IPS-18a (cell line): ENCODE data around the gene TAC3.
"Not testable (repeated sequence)": the region's sequence is repeated elsewhere in the genome, so short reads cannot be mapped to it uniquely, and the experiment has no call there.

ENCODE experiments used
- H3K27ac ChIP-seq: one replicate; pipeline ENCODE4 v1.5.1; 2013; ENCODE audit warnings: low read length
- H3K27me3 ChIP-seq: one replicate; pipeline ENCODE4 v1.6.1; 2013; ENCODE audit warnings: mild to moderate bottlenecking, low read length; ENCODE audit not compliant: control insufficient read depth, insufficient read depth
- H3K36me3 ChIP-seq: one replicate; pipeline ENCODE4 v1.6.1; 2013; ENCODE audit warnings: low read depth, low read length; ENCODE audit not compliant: control insufficient read depth
- H3K4me1 ChIP-seq: one replicate; pipeline ENCODE4 v1.6.1; 2013; ENCODE audit warnings: low read depth, low read length; ENCODE audit not compliant: control insufficient read depth
- H3K4me3 ChIP-seq: one replicate; pipeline ENCODE4 v1.5.1; 2013; ENCODE audit warnings: low read length
- H3K9ac ChIP-seq: one replicate; pipeline ENCODE4 v1.6.1; 2013; ENCODE audit warnings: mild to moderate bottlenecking, low read length, moderate library complexity
- H3K9me3 ChIP-seq: one replicate; pipeline ENCODE4 v1.6.1; 2013; ENCODE audit warnings: low read depth, low read length; ENCODE audit not compliant: control insufficient read depth

Gene TAC3

DNA sequence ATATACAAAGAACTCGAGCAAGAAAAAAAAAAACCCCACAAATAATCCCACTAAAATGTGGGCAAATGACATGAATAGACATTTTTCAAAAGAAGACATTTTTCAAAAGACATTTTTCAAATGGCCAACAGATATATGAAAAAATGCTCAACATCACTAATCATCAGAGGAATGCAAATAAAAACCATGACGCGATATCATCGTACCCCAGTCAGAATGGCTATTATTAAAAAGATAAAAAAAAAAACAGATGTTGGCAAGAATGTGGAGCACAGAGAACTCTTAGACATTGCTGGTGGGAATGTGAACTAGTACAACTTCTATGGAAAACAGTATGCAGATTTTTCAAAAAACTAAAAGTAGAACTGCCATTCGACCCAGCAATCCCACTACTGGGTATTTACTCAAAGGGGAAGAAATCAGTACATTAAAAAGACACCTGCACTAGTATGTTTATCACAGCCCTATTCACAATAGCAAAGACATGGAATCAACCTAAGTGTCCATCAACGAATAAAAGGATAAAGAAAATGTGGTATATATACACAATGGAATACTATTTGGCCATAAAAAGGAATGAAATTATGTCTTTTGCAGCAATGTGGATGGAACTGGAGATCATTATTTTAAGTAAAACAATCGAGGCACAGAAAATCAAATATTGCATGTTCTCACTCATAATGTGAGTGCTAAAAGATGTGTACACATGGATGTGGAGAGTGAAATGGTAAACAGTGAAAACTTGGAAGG is 26.3 kb downstream of the TAC3 start:
- Histone ChIP-seq H3K9ac (no peak overlapping the region), H3K27ac (no peak overlapping the region), H3K4me3 (no peak overlapping the region), H3K27me3 (no peaks in the 10 kb centered on the region), H3K36me3 (no peaks in the 10 kb centered on the region), H3K4me1 (peaks cover 8% of the 10 kb centered on the region), H3K9me3 (no peaks in the 10 kb centered on the region)

DNA sequence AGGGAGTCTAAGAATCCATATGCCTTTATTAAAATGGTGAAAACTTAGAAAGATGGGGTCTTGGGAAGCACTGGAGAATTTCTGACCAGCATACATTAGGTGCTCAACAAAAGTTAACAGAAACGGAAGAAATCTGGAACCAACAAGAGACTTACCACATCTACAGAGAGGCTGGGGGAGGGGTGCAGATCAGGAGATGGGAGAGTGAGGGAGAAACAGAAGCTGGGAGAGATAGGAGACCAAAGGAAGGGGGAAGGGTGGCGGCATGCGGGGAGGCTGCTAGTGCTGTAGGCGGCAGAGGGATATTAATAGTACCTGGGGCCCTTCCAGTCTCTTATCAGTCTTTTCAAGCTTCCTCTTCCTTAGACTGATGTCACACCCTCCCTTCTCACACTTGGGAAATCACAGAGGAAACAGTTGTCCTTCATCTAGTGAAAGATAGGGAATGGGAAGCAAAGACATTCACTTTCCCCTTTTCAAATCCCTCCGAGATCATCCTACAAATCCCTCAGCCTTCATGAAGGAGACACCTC is 28.1 kb downstream of the TAC3 start:
- Histone ChIP-seq H3K27ac (no peak overlapping the region), H3K4me1 (peaks cover 8% of the 10 kb centered on the region), H3K36me3 (no peaks in the 10 kb centered on the region), H3K9ac (no peak overlapping the region), H3K4me3 (no peak overlapping the region), H3K9me3 (no peaks in the 10 kb centered on the region), H3K27me3 (no peaks in the 10 kb centered on the region)

- Histone ChIP-seq H3K27ac (no peak overlapping the region), H3K27me3 (no peaks in the 10 kb centered on the region), H3K36me3 (no peaks in the 10 kb centered on the region), H3K9ac (no peak overlapping the region), H3K9me3 (no peaks in the 10 kb centered on the region), H3K4me3 (no peak overlapping the region), H3K4me1 (peaks cover 8% of the 10 kb centered on the region)
Measured at GRCh38 chr12:56987551-56988053, 28.7 kb downstream of the TAC3 start.

- Histone ChIP-seq H3K4me3 (no peak overlapping the region), H3K27ac (no peak overlapping the region)
Measured at GRCh38 chr12:56987011-56987410, 29.3 kb downstream of the TAC3 start.

GRCh38 chr12:56985714-56986113 is 30.6 kb downstream of the TAC3 start:
- H3K27ac ChIP-seq, H3K36me3 ChIP-seq: not testable (repeated sequence)

More at GRCh38 chr12:56987011-56987410, 29.3 kb downstream of the TAC3 start:
- Histone ChIP-seq H3K9me3 (no peaks in the 10 kb centered on the region), H3K9ac (no peak overlapping the region), H3K4me1 (peaks cover 8% of the 10 kb centered on the region), H3K27me3 (no peaks in the 10 kb centered on the region), H3K36me3 (no peaks in the 10 kb centered on the region)

GRCh38 chr12:56983386-56983785 is 32.9 kb downstream of the TAC3 start:
- Histone ChIP-seq H3K4me1 (peaks cover 8% of the 10 kb centered on the region), H3K4me3 (no peak overlapping the region), H3K27ac (no peak overlapping the region), H3K36me3 (no peaks in the 10 kb centered on the region), H3K9me3 (no peaks in the 10 kb centered on the region), H3K9ac (no peak overlapping the region), H3K27me3 (no peaks in the 10 kb centered on the region)

More at GRCh38 chr12:56985714-56986113, 30.6 kb downstream of the TAC3 start:
- H3K27me3 ChIP-seq, H3K4me3 ChIP-seq, H3K9ac ChIP-seq, H3K4me1 ChIP-seq, H3K9me3 ChIP-seq: not testable (repeated sequence)

DNA sequence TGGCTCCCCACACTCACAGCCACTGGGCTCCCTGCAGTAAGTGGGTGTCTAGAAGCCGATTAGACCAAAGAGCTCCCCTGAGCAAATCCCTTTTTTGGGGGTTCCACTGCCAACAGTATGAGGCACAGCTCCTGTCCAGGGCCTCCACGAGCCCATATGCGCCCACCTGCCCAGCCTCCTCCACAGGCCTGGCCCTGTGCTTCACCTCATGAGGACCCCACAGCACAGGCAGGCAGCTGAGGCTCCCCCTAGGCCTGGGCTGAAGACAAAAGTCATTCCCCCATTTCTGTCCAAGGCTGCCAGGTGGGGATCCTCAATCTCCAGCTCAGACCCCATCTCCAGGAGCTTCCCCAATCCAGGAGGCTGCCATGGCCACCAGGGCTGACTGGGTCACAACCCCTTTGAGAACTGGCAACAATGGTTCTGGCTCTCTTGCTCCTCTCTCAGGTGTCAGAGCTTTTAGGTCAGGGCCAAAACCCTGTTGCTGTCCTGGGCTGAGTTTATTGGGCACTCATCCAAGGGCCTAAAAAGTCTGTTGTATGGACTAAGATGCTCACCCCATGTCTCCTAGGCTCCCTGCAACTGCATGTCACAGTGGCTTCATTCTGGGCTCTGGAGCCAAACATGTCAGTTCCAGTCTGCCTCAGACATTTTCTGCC is 33.6 kb downstream of the TAC3 start:
- H3K27me3 ChIP-seq, H3K9me3 ChIP-seq, H3K4me3 ChIP-seq, H3K36me3 ChIP-seq, H3K27ac ChIP-seq, H3K9ac ChIP-seq, H3K4me1 ChIP-seq: not testable (repeated sequence)

DNA sequence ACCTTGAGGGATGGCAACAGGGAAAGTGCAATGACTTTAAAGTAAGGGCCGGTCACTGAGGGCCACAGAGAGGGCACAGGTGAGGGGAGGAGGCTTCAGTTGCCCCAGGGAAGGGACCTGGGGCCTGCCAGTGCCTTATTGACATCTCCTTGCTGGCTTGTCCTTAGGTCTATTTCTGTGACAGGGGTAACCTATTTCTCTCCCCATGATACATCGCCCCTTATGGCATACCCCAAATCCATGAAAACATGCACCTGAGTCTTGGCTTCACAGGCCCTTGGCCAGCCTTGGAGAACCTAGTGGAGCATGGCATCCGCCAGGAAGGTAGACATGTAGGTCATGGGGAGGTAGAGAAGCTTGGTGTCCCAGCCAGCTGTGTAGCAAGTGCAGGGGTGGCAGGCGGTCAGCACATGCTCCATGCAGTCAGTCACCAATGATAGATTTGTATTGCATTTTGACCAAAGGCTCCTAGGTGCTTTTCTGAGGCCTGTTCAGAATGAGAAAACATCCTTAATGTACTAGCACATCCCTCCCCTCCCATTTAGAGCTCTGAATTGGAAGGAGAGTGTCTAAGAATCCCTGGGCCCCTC is 35.3 kb downstream of the TAC3 start:
- H3K9me3 ChIP-seq = no peaks in the 10 kb centered on the region
- H3K4me3 ChIP-seq = no peak overlapping the region
- H3K4me1 ChIP-seq = no peaks in the 10 kb centered on the region
- no peak overlapping the region for H3K9ac ChIP-seq
- no peaks in the 10 kb centered on the region for H3K36me3 ChIP-seq
- no peak overlapping the region for H3K27ac ChIP-seq
- H3K27me3 ChIP-seq = no peaks in the 10 kb centered on the region

- Histone ChIP-seq H3K4me3 (no peak overlapping the region), H3K4me1 (no peaks in the 10 kb centered on the region), H3K9ac (no peak overlapping the region), H3K27me3 (no peaks in the 10 kb centered on the region), H3K9me3 (no peaks in the 10 kb centered on the region), H3K27ac (no peak overlapping the region), H3K36me3 (no peaks in the 10 kb centered on the region)
Measured at GRCh38 chr12:56980268-56980667, 36.1 kb downstream of the TAC3 start.

DNA sequence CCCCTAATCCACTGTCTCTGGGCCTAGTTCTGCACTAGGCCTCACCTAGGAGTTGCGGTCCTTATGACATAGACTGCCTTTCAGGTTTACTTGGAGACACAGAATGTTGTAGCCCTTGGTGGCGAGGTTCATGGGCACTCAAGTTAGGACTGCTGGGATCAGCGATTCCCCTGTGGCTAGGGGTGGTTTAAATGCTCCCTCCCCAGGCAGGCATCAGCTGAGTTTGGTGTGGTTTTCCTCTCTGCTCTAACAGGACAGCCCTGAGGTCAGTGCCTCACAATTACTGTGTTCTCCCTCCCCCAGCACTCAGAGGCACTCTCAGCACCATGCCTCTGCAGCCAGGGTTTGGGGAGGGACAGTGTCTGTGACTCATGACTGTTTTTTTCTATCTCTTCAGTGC is 36.7 kb downstream of the TAC3 start:
- no peak overlapping the region for H3K9ac ChIP-seq
- H3K36me3 ChIP-seq = no peaks in the 10 kb centered on the region
- no peak overlapping the region for H3K4me3 ChIP-seq
- no peaks in the 10 kb centered on the region for H3K4me1 ChIP-seq
- H3K9me3 ChIP-seq = no peaks in the 10 kb centered on the region
- no peaks in the 10 kb centered on the region for H3K27me3 ChIP-seq
- no peak overlapping the region for H3K27ac ChIP-seq

DNA sequence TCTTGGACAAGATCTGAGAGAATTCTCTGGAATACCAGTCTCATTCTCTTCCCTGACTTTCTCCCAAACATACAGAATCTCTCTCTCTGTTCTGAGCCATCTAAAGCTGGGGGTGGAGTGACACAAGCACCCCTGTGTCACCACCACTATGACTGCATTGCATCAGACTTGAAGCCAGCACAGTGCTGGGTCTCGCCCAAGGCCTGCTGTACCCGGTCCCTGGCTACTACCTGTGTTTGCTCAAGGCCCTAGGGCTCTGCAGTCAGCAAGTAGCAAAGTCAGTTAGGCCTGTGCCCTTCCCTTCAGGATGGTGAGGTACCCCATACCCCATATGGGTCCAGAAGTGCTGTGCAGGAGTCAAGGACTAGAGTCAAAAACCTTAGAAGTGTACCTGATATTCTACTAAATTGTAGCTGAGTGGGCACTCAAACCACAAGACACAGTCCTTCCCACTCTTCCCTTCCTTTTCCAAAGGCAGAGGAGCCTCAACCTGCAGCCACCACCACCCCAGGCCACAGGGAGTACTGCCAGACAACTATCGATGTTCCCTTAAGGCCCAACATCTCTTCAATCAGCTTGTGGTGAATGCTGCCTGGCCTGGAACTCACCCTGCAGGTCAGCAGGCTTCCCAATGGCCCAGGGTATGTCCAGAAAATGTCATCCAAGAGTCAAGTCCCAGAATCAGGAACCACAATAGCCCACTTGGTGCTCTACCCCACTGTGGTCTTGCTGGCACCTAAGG is 37.8 kb downstream of the TAC3 start:
- no peak overlapping the region for H3K9ac ChIP-seq
- H3K4me1 ChIP-seq = no peaks in the 10 kb centered on the region
- no peaks in the 10 kb centered on the region for H3K36me3 ChIP-seq
- H3K4me3 ChIP-seq = no peak overlapping the region
- H3K9me3 ChIP-seq = no peaks in the 10 kb centered on the region
- H3K27me3 ChIP-seq = no peaks in the 10 kb centered on the region
- H3K27ac ChIP-seq = no peak overlapping the region
